Thoracic aorta (tissue), 2 donors: ENCODE measurements around the gene NOD2. TPM values are rescaled to one million over a fixed set of nuclear protein-coding genes. Genes with fewer than 3 reads are reported as not detected.
A peak's percentile ranks its signal among the peaks of the same experiment; 100 is the strongest.

ENCODE experiments used
- ATAC-seq: fragments of 150-250 bp; one replicate; pipeline ENCODE4 v1.8.0; 2017; ENCODE audit warnings: low read depth; ENCODE audit not compliant: insufficient number of reproducible peaks, low FRiP score
- DNase-seq: peaks from one replicate; pipeline ENCODE4 v3.0.0-alpha.2; 2020; ENCODE audit warnings: low spot score
- H3K27ac ChIP-seq, 2 donors: fragments of 200-600 bp; sonication (generic); 1 replicate in 1 of 2; 2 replicates in 1 of 2; pipeline ENCODE4 v1.5.1; 2016; ENCODE audit warnings: mild to moderate bottlenecking in 2 of 2, moderate library complexity in 2 of 2
- H3K27me3 ChIP-seq: fragments of 200-600 bp; sonication (generic); replicated peaks from 2 replicates; pipeline ENCODE4 v1.6.0; 2016; ENCODE audit warnings: mild to moderate bottlenecking; ENCODE audit not compliant: insufficient read depth
- H3K36me3 ChIP-seq: fragments of 200-600 bp; sonication (generic); one replicate; pipeline ENCODE4 v1.5.1; 2016
- H3K4me1 ChIP-seq, 2 donors: fragments of 200-600 bp; sonication (generic); 1 replicate in 1 of 2; 2 replicates in 1 of 2; pipeline versions ENCODE4 v1.5.1 to v1.6.0; 2016; ENCODE audit warnings: low read depth in 2 of 2, mild to moderate bottlenecking in 1 of 2; ENCODE audit not compliant: control insufficient read depth in 1 of 2
- H3K4me3 ChIP-seq: fragments of 200-600 bp; sonication (generic); 2 replicates; pipeline ENCODE4 v1.5.1; 2016; ENCODE audit warnings: mild to moderate bottlenecking
- H3K9me3 ChIP-seq: fragments of 200-600 bp; sonication (generic); 2 replicates; pipeline ENCODE4 v1.5.1; 2016
- CTCF ChIP-seq: fragments of 200-600 bp; sonication (generic); IDR thresholded peaks from one replicate; pipeline ENCODE4 v1.5.1; 2019; ENCODE audit warnings: antibody characterized with exemption
- total RNA-seq, 2 donors: library from RNA; depleted of rRNA; stranded (reverse); fragments of >200 nt; gene quantifications; one replicate each; pipeline versions ENCODE4 v1.1.0 to v1.2.3, GENCODE V29; 2016

Gene NOD2
- total RNA-seq, 2 donors from 2014 or later, result 7.4 to 10.9 TPM

- H3K4me3 ChIP-seq, result peak overlapping the region; percentile 96
- H3K4me1 ChIP-seq, result peaks cover 22 to 44% of the 10 kb centered on the region in 2 donors
- H3K27me3 ChIP-seq, result no peaks in the 10 kb centered on the region
- H3K36me3 ChIP-seq, result peaks cover 4% of the 10 kb centered on the region
- DNase-seq (no peak), ATAC-seq (no peak)
- peak overlapping the region; percentile 90 to 91 for H3K27ac ChIP-seq
- no peak for TF ChIP-seq CTCF
- no peaks in the 10 kb centered on the region for H3K9me3 ChIP-seq
These were observed 49.3 kb downstream of the NOD2 start for GRCh38 chr16:50742576-50743200.

- ATAC-seq, result no peak
- Histone ChIP-seq H3K27ac (peak overlapping the region in 1 of 2 donors; percentile 47), H3K9me3 (no peaks in the 10 kb centered on the region), H3K4me1 (peaks cover 22 to 47% of the 10 kb centered on the region in 2 donors), H3K27me3 (no peaks in the 10 kb centered on the region), H3K36me3 (peaks cover 4% of the 10 kb centered on the region), H3K4me3 (peak overlapping the region; percentile 96)
- no peak for DNase-seq
- no peak for TF ChIP-seq CTCF
These were observed 50.3 kb downstream of the NOD2 start for GRCh38 chr16:50743581-50744225.

- ATAC-seq (no peak), DNase-seq (no peak)
- Histone ChIP-seq H3K9me3 (no peaks in the 10 kb centered on the region), H3K36me3 (peaks cover 7% of the 10 kb centered on the region), H3K4me3 (no peak overlapping the region), H3K4me1 (peaks cover 26 to 54% of the 10 kb centered on the region in 2 donors), H3K27ac (no peak overlapping the region), H3K27me3 (no peaks in the 10 kb centered on the region)
- TF ChIP-seq CTCF, result no peak
These were observed 51.5 kb downstream of the NOD2 start for GRCh38 chr16:50744881-50745280.

GRCh38 chr16:50745940-50746339 is 52.5 kb downstream of the NOD2 start:
- ATAC-seq, result no peak

More at GRCh38 chr16:50745940-50746339, 52.5 kb downstream of the NOD2 start:
- H3K36me3 ChIP-seq, result peaks cover 11% of the 10 kb centered on the region
- H3K4me3 ChIP-seq, result no peak overlapping the region
- DNase-seq, result no peak
- no peak overlapping the region for H3K27ac ChIP-seq
- H3K9me3 ChIP-seq, result no peaks in the 10 kb centered on the region
- H3K27me3 ChIP-seq, result no peaks in the 10 kb centered on the region
- TF ChIP-seq CTCF, result no peak
- peaks cover 29 to 63% of the 10 kb centered on the region in 2 donors for H3K4me1 ChIP-seq
